ENCODE results near the gene FOXC1. TPM values are rescaled to one million over a fixed set of nuclear protein-coding genes. Genes with fewer than 3 reads are reported as not detected.
A peak's percentile ranks its signal among the peaks of the same experiment; 100 is the strongest.

The FOXC1 gene
- total RNA-seq, 1 donor from 2014 or later, result 5.0 TPM

DNA sequence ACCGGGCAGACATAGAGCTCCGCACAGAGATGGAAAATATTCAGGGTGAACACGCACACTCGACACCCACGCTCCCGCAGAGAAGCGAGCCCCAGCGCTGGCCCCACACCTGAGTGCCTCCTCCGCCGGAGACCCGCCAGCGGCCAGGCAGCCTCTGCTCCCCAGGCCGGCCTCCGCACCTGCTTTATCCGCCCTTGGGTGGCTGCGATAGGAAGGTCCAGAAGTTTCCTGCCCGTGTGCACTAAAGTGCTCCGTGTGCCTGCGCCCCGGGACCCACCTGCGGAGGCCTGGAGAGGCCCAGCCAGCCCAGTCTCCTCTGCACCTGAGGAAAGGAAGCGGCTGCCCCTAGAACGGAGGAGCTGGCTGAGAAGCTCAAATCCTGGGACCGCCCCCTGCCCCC lies 10.8 kb upstream of the FOXC1 start:
- DNase-seq (ENCODE audit: low read depth), result no peak

DNA sequence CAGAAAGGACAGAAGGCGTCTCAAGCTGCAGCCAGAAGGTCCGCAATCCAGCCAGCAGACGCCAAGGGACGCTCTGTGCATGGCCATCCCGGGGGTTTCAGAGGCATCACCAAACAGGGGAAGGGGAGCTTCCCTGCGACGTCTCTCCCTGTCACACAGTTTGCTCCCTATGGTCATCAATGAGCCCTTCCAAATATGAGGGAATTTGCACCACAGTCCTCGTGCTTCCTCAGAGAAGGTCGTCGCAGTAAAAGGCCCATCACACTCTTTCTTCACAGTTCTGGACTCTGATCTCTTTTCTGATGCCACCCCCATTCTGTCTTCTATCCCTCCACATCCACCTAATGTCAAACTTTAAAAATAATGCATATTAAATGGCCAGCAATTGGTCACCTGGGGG lies 10.2 kb upstream of the FOXC1 start:
- DNase-seq (ENCODE audit: low read depth), result no peak

GRCh38 chr6:1600063-1600763 lies 9.5 kb upstream of the FOXC1 start:
- DNase-seq (ENCODE audit: low read depth), result no peak

GRCh38 chr6:1600764-1601157 lies 9.0 kb upstream of the FOXC1 start:
- no peak for DNase-seq (ENCODE audit: low read depth)

DNA sequence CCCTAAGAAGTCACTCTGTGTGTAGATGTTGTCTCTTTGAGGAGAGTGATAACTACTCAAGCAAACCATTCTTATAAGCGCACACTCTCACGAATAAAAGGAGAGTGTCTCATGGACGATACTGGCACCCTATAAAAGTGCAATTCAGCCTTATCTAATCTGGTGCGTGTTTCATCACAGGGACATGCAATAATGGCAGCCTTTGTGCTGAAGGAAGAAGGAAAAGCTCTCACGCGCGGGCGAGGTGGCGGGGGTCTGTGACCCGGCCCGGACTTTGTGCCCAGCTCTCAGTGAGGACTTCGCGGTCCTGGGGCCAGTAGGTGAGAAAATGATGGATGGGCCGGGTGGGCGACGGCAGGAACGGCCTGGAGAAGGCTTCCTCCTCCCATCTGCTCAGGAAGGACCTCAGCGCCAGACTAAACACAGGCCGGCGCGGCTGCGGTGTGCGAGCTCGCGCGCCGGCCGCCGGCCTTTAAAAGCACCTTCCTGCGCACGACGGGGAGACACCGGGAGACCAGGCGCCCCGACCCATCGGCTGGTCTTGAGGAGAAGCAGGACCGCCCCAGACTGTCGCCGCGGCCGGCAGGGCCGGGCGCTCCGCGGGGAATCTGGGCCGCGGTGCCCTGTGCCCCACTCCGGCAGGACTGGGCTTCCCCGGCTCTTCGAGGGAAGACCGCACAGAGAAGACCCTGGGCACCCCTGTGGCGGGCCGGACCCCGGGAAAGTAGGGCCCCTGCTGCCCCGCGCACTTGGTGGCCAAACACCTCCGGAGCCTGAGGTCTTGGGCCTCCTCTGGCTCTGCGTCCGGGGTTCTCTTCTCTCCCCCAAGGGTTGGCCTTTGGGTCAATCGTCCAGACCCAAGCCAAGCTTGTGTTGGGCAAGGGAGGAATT lies 8.3 kb upstream of the FOXC1 start:
- no peak for DNase-seq (ENCODE audit: low read depth)

DNA sequence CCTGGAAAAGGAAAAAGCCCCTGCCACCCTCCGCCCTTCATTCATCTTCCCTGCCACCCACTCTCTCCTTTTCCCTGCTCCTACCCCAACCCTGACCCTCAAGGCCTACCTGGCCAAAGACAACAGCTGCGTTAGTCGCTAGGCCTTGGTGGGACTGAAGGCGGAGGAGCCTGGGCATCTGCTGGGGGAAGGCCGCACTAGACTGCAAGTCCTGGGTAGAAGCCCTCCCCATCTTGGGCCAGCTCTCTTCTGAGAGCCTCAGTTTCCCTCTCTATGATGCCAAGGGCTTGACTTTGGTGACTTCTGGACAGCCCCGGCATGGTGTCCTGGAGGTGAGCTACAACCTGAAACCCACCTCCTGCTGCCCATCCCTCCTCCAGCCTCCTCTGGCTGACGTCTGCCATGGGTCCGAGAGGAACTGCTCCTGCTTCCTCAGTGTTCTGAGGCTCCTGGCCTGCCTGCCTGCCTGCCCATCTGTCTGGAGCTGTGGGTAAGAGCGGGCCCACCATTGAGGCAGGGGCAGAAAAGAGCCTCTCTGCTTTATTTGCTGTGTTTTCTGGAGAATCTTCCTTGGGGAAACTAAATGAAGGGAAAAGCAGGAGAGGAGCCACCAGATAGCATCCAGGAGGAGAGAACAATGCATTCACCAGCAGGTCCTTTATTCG lies 7.5 kb upstream of the FOXC1 start:
- no peak for DNase-seq (ENCODE audit: low read depth)

- DNase-seq (ENCODE audit: low read depth), result no peak
These were observed 6.0 kb upstream of the FOXC1 start for GRCh38 chr6:1603708-1604107.

GRCh38 chr6:1604158-1605003 lies 5.3 kb upstream of the FOXC1 start:
- peak; percentile 70 for DNase-seq (ENCODE audit: low read depth)

DNA sequence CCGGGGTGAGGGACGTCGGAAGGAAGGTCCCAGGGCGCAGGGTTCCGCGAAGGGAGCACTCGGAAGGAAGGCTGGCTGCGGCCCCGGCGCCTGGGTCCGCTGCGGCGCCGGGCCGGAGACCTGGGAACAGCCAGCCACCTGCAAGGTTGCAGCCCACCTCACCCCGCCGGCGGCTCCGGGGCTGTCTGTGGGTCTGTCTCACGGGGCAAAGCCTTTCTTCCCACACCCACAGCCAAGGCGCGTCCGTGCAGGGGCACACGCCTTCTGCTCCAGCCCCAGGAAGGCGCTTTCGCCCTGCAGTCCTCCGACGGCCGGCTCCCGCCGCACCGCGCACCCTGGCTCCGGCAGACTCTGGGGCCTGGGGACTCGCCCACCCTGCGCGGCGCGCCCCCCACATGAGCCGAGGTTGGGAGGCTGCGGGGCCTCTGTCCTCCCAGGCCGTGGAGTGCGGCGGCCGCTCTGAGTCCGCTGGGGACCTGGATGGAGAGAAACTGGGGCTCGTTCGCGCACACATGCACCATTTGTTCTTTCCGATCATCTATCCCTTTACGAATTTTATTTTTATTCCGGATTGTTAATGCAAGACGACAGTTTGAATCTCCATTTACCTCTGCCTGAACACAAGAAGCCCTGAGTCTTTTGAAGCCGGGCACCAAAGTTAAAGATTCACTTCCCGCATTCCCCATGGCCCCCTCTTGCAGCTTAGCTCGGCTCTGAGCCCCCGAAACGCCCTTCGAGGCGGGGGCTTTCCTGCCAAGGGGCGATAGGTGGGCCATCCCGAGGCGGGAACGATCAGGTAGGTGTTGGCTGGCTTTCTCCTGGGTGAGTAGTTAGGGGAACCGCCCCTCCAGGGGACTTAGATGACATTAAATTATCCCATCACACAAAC lies 4.5 kb upstream of the FOXC1 start:
- DNase-seq (ENCODE audit: low read depth), result no peak

- DNase-seq (ENCODE audit: low read depth), result no peak
These were observed 3.6 kb upstream of the FOXC1 start for GRCh38 chr6:1605893-1606779.

GRCh38 chr6:1606780-1607515 lies 2.8 kb upstream of the FOXC1 start:
- no peak for DNase-seq (ENCODE audit: low read depth)

GRCh38 chr6:1607516-1608221 lies 2.0 kb upstream of the FOXC1 start:
- DNase-seq (ENCODE audit: low read depth), result no peak

GRCh38 chr6:1608222-1609040 lies 1.3 kb upstream of the FOXC1 start:
- no peak for DNase-seq (ENCODE audit: low read depth)

- DNase-seq (ENCODE audit: low read depth), result peak; percentile 18
These were observed 571 bp upstream of the FOXC1 start for GRCh38 chr6:1609041-1609647.

DNA sequence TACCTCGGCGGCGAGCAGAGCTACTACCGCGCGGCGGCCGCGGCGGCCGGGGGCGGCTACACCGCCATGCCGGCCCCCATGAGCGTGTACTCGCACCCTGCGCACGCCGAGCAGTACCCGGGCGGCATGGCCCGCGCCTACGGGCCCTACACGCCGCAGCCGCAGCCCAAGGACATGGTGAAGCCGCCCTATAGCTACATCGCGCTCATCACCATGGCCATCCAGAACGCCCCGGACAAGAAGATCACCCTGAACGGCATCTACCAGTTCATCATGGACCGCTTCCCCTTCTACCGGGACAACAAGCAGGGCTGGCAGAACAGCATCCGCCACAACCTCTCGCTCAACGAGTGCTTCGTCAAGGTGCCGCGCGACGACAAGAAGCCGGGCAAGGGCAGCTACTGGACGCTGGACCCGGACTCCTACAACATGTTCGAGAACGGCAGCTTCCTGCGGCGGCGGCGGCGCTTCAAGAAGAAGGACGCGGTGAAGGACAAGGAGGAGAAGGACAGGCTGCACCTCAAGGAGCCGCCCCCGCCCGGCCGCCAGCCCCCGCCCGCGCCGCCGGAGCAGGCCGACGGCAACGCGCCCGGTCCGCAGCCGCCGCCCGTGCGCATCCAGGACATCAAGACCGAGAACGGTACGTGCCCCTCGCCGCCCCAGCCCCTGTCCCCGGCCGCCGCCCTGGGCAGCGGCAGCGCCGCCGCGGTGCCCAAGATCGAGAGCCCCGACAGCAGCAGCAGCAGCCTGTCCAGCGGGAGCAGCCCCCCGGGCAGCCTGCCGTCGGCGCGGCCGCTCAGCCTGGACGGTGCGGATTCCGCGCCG lies 994 bp downstream of the FOXC1 start:
- DNase-seq (ENCODE audit: low read depth), result peak; percentile 46

- DNase-seq (ENCODE audit: low read depth), result peak; percentile 42
These were observed 1.5 kb downstream of the FOXC1 start for GRCh38 chr6:1611322-1611571.

Measured in myocyte (in vitro differentiated cells).